ENCODE data around the gene MED13L.

MED13L gene

DNA sequence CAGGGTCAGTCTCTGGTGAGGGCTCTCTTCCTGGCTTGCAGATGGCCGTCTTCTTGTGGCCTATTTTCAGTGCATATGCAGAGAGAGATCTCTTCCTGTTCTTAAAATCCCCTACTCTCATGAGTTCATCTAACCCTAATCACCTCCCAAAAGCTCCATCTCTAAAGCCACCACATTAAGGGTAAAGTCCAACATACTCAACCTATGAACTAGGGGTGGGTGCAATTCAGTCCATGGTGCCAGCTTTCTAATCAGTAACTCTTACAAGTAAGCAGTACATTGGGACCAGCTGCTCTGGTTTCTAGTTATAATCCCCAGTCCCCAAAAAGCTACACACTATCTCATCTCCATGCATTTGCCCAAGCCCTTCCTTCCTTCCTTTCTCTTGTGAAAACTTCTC lies 365.1 kb downstream of the MED13L start:
- Histone ChIP-seq H3K27ac (ENCODE audit: low read length) (no peak overlapping the region), H3K4me1 (ENCODE audit: insufficient read depth, low read length) (no peaks in the 10 kb centered on the region), H2AFZ (ENCODE audit: low read depth, low read length) (no peak overlapping the region), H3K36me3 (ENCODE audit: insufficient read depth, low read length) (no peaks in the 10 kb centered on the region), H3K9me3 (ENCODE audit: insufficient read depth, low read length, severe bottlenecking) (no peaks in the 10 kb centered on the region), H3K27me3 (ENCODE audit: insufficient read depth, low read length, poor library complexity) (no peaks in the 10 kb centered on the region), H3K4me2 (ENCODE audit: insufficient read depth, low read length) (no peak overlapping the region), H4K20me1 (ENCODE audit: insufficient read depth, low read length) (no peaks in the 10 kb centered on the region), H3K9ac (ENCODE audit: low read depth, low read length) (no peak overlapping the region), H3K79me2 (ENCODE audit: insufficient read depth, low read length) (no peaks in the 10 kb centered on the region), H3K4me3 (ENCODE audit: low read depth in 1 of 2, low read length in 2 of 2) (no peak overlapping the region)
- TF ChIP-seq, protein P1, sequence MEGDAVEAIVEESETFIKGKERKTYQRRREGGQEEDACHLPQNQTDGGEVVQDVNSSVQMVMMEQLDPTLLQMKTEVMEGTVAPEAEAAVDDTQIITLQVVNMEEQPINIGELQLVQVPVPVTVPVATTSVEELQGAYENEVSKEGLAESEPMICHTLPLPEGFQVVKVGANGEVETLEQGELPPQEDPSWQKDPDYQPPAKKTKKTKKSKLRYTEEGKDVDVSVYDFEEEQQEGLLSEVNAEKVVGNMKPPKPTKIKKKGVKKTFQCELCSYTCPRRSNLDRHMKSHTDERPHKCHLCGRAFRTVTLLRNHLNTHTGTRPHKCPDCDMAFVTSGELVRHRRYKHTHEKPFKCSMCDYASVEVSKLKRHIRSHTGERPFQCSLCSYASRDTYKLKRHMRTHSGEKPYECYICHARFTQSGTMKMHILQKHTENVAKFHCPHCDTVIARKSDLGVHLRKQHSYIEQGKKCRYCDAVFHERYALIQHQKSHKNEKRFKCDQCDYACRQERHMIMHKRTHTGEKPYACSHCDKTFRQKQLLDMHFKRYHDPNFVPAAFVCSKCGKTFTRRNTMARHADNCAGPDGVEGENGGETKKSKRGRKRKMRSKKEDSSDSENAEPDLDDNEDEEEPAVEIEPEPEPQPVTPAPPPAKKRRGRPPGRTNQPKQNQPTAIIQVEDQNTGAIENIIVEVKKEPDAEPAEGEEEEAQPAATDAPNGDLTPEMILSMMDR (IDR thresholded peaks at IDR 0.05; ENCODE audit: borderline replicate concordance, extremely low read depth, low read length, poor library complexity, severe bottlenecking): no peak
- no peak for TF ChIP-seq EZH2 (IDR thresholded peaks at IDR 0.05; ENCODE audit: borderline replicate concordance, low read depth, low read length, severe bottlenecking)
- DNase-seq (no peak), ATAC-seq (ENCODE audit: insufficient read depth, low read depth) (no peak)

DNA sequence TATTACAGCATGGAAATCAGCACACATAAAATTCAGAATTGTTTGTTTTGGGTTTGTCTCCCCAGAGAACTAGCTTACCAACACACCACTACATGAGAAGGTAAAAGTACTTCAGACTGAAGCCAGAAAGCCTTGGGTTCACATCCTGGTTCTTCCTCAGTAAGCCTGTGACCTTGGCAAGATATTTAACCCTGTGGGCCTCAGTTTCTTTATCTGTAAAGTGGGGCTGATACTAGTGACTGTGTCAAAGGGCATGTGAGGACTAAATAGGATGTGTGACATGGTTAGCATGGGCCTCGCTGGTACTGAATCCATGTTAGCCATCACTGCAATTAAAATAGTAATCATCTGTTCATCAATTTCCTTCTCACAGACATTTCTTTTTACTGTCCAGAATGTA lies 366.1 kb downstream of the MED13L start:
- H3K27me3 ChIP-seq (ENCODE audit: insufficient read depth, low read length, poor library complexity): no peaks in the 10 kb centered on the region
- H3K79me2 ChIP-seq (ENCODE audit: insufficient read depth, low read length): no peaks in the 10 kb centered on the region
- no peaks in the 10 kb centered on the region for H3K9me3 ChIP-seq (ENCODE audit: insufficient read depth, low read length, severe bottlenecking)
- DNase-seq (no peak), ATAC-seq (ENCODE audit: insufficient read depth, low read depth) (no peak)
- no peak overlapping the region for H3K4me3 ChIP-seq (ENCODE audit: low read depth in 1 of 2, low read length in 2 of 2)
- H3K9ac ChIP-seq (ENCODE audit: low read depth, low read length): no peak overlapping the region
- H3K4me1 ChIP-seq (ENCODE audit: insufficient read depth, low read length): no peaks in the 10 kb centered on the region
- no peak overlapping the region for H3K4me2 ChIP-seq (ENCODE audit: insufficient read depth, low read length)
- no peak overlapping the region for H2AFZ ChIP-seq (ENCODE audit: low read depth, low read length)
- TF ChIP-seq, protein P1 (IDR thresholded peaks at IDR 0.05; ENCODE audit: borderline replicate concordance, extremely low read depth, low read length, poor library complexity, severe bottlenecking): no peak
- no peak for TF ChIP-seq EZH2 (IDR thresholded peaks at IDR 0.05; ENCODE audit: borderline replicate concordance, low read depth, low read length, severe bottlenecking)
- no peaks in the 10 kb centered on the region for H3K36me3 ChIP-seq (ENCODE audit: insufficient read depth, low read length)
- no peak overlapping the region for H3K27ac ChIP-seq (ENCODE audit: low read length)
- H4K20me1 ChIP-seq (ENCODE audit: insufficient read depth, low read length): no peaks in the 10 kb centered on the region

DNA sequence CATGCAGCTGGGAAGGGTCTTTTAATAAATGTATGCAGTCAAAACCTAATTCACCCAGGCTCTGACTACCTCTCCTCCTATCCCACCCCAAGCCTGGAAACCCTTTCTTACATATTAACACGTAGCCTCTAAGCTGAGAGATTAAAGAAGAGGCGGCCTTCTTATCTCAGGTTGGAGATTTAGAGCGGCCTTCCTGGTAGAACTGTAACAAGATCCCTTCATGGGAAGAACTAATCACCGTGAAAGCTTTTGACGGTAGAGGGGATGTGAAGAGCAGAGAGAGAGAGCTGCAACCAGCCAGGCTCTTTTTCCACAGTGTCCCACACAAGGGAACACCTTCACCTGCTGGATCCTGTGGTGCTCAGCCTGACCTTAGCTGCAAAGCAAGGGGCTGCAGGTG lies 367.4 kb downstream of the MED13L start:
- H3K9ac ChIP-seq (ENCODE audit: low read depth, low read length): no peak overlapping the region
- no peak overlapping the region for H3K27ac ChIP-seq (ENCODE audit: low read length)
- H3K79me2 ChIP-seq (ENCODE audit: insufficient read depth, low read length): no peaks in the 10 kb centered on the region
- no peak overlapping the region for H3K4me2 ChIP-seq (ENCODE audit: insufficient read depth, low read length)
- no peaks in the 10 kb centered on the region for H3K4me1 ChIP-seq (ENCODE audit: insufficient read depth, low read length)
- no peak overlapping the region for H2AFZ ChIP-seq (ENCODE audit: low read depth, low read length)
- peaks cover 5% of the 10 kb centered on the region for H3K27me3 ChIP-seq (ENCODE audit: insufficient read depth, low read length, poor library complexity)
- ATAC-seq (ENCODE audit: insufficient read depth, low read depth) (no peak), DNase-seq (no peak)
- no peaks in the 10 kb centered on the region for H3K36me3 ChIP-seq (ENCODE audit: insufficient read depth, low read length)
- no peaks in the 10 kb centered on the region for H4K20me1 ChIP-seq (ENCODE audit: insufficient read depth, low read length)
- H3K4me3 ChIP-seq (ENCODE audit: low read depth in 1 of 2, low read length in 2 of 2): no peak overlapping the region
- no peaks in the 10 kb centered on the region for H3K9me3 ChIP-seq (ENCODE audit: insufficient read depth, low read length, severe bottlenecking)
- TF ChIP-seq, protein P1 (IDR thresholded peaks at IDR 0.05; ENCODE audit: borderline replicate concordance, extremely low read depth, low read length, poor library complexity, severe bottlenecking): no peak

All from DND-41 (cell line).